ENCODE results near the gene B3GNT3. TPM values are rescaled to one million over a fixed set of nuclear protein-coding genes. Genes with fewer than 3 reads are reported as not detected.

The B3GNT3 gene
- total RNA-seq, 2 experiments from 2014 or later: not detected

DNA sequence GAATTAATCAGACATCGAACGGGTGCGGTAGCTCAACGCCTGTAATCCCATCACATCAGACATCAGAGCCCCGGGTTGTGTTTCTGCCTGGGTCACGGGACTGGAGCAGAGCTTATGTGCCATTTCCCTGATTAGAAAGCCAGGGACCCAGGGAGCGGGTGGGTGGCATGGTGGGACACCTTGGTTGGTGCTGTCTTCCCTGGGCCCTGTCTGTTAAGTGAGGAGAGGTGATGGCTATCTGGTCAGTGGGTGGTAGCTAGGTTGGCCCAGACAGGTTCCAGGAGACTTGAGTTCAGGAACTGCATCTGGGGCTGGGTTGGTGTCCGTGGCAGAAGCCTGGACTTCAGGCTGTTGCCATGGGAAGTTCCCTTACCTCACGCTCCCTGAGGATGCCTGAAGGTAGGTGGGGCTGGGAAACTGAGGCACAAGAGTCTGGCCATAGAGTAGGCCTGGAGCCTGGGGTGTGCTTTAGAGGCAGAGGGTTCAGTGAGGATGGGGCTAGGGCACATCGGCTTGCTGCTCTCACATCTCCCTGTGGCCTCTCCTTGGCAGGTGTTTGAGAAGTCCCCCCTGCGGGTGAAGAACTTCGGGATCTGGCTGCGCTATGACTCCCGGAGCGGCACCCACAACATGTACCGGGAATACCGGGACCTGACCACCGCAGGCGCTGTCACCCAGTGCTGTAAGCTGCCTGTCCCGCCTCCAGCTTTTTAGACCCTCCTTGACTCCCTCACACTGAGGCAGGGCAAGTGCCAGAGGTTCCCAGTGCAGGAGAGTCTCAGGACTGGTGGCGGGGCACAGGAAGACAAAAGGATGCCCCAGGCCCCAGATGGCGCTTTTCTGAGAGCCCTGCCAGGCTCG is 66.8 kb downstream of the B3GNT3 start:
- ChIA-PET CTCF (interaction anchor here (0.6 to 9.7 kb wide), 2 partner anchors 69 to 71 kb away, joined by 3 to 313 read pairs; partner anchors contain the start of gene CCDC124), POLR2A (interaction anchor here (1.3 to 4.4 kb wide), 5 partner anchors 10 to 142 kb away, joined by 3 to 131 read pairs (median 77); partner anchors contain the start of genes CCDC124, JAK3, MAP1S and SLC5A5)
- Mint-ChIP-seq H3K4me3 (peak overlapping the region; percentile 95), H3K4me1 (peaks cover 42% of the 10 kb centered on the region), H3K27ac (peak overlapping the region; percentile 93), H3K36me3 (ENCODE audit: low read depth) (peaks cover 48% of the 10 kb centered on the region), H3K27me3 (no peaks in the 10 kb centered on the region), H3K9me3 (no peaks in the 10 kb centered on the region)
- no peak for DNase-seq

DNA sequence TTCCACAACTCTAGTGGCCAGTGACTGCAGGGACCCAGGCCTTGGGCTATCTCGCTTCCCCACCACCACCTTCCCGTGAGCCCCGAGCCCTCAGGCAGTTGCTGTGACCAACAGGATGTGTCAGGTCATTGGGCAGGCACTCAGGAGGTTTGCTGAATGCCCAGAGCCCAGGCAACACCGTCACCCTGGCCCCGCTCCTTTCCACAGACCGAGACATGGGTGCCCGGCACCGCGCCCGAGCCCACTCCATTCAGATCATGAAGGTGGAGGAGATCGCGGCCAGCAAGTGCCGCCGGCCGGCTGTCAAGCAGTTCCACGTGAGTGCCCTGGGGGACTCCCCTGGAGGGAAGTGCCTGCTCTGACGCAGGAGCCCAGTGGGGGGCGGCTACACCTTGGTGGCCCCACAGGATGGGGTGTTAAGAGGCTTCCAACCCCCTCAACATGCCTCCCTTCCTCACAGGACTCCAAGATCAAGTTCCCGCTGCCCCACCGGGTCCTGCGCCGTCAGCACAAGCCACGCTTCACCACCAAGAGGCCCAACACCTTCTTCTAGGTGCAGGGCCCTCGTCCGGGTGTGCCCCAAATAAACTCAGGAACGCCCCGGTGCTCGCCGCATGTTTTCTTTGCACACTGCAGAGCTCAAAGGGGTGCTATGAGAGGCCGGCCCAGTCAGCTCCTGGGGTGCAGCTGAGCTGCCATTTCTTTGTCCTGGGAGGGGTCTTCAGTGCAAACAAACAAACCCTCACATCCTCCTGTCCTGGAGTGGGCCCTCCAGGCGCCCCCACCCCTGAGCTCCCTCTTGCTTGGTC is 68.0 kb downstream of the B3GNT3 start:
- POLR2A ChIA-PET: interaction anchor here (1.2 to 4.1 kb wide), 4 partner anchors 10 to 70 kb away, joined by 4 to 24 read pairs (median 10); partner anchors contain the start of genes CCDC124 and SLC5A5
- H3K27me3 Mint-ChIP-seq: no peaks in the 10 kb centered on the region
- CTCF ChIA-PET: no interaction called here
- H3K27ac Mint-ChIP-seq: no peak overlapping the region
- H3K36me3 Mint-ChIP-seq (ENCODE audit: low read depth): peaks cover 48% of the 10 kb centered on the region
- no peaks in the 10 kb centered on the region for H3K9me3 Mint-ChIP-seq
- no peak for DNase-seq
- H3K4me3 Mint-ChIP-seq: peak overlapping the region; percentile 21
- H3K4me1 Mint-ChIP-seq: peaks cover 42% of the 10 kb centered on the region

Other genes starting within 250 kb of the B3GNT3 start
- 10 to 100 TPM; 36.1 to 38.9 TPM for gene COLGALT1, start 239.5 kb upstream of the B3GNT3 start, total RNA-seq
- under 1 TPM in 1 of 2 experiments, not detected in 1; 0.03 TPM for gene UNC13A, start 106.8 kb upstream of the B3GNT3 start, total RNA-seq
- 10 to 100 TPM; 66.2 to 76.2 TPM for gene MAP1S, start 75.7 kb upstream of the B3GNT3 start, total RNA-seq
- 10 to 100 TPM; 64.8 to 76.7 TPM for gene FCHO1, start 43.7 kb upstream of the B3GNT3 start, total RNA-seq
- gene INSL3, start 26.4 kb downstream of the B3GNT3 start, total RNA-seq: 1 to 10 TPM; 7.9 to 9.0 TPM
- gene JAK3, start 52.8 kb downstream of the B3GNT3 start, total RNA-seq: 100 to 1,000 TPM; 233 to 237 TPM
- 1,000 to 10,000 TPM; 2,013 to 2,059 TPM for gene RPL18A, start 64.8 kb downstream of the B3GNT3 start, total RNA-seq
- gene SLC5A5, start 76.8 kb downstream of the B3GNT3 start, total RNA-seq: 1 to 10 TPM; 1.7 to 2.0 TPM
- gene CCDC124, start 137.9 kb downstream of the B3GNT3 start, total RNA-seq: 10 to 100 TPM; 59.3 to 60.8 TPM
- gene KCNN1, start 172.0 kb downstream of the B3GNT3 start, total RNA-seq: not detected
- 10 to 100 TPM; 60.7 to 62.0 TPM for gene ARRDC2, start 213.0 kb downstream of the B3GNT3 start, total RNA-seq

All from activated CD4-positive, alpha-beta memory T cell treated with anti-CD3 and anti-CD28 coated beads, Interleukin-2, amount 10 ng/mL, durations not matched to agents 7 days and 5 days (primary cell).